NCI-H128 (cell line): ENCODE data around the gene MAP1B.

ENCODE experiments used
- DNase-seq: peaks from one replicate; lab custom pipeline; 2025; ENCODE audit not compliant: unreplicated experiment; lab: John Stamatoyannopoulos, UW

MAP1B gene

DNA sequence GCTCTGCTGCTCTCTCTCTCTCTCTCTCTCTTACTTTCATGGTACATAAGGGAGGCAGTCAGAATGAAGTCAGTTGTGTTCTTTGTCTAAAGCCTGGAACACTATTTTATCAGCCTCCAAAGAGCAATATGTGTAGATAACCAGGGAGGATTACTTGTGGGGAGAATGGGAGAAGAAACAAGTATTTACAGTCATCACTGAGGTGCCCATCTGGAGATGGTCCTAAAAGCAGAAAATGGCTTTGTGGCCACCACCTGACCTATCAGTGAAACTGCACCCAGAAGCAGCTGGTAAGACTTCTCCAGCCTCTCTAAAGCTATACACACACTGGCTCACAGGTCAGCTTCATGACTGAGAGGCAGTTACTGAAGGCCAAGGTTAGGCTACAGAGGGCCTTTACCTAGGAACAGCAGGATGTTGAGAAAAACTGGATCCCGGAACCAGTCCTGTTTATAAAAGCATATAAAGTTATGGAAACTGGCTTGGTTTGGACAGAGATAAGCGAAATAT is 137.6 kb downstream of the MAP1B start:
- DNase-seq, result no peak

GRCh38 chr5:72245546-72245945 is 138.3 kb downstream of the MAP1B start:
- DNase-seq, result no peak

- DNase-seq, result no peak
Measured at GRCh38 chr5:72245951-72246532, 138.8 kb downstream of the MAP1B start.

DNA sequence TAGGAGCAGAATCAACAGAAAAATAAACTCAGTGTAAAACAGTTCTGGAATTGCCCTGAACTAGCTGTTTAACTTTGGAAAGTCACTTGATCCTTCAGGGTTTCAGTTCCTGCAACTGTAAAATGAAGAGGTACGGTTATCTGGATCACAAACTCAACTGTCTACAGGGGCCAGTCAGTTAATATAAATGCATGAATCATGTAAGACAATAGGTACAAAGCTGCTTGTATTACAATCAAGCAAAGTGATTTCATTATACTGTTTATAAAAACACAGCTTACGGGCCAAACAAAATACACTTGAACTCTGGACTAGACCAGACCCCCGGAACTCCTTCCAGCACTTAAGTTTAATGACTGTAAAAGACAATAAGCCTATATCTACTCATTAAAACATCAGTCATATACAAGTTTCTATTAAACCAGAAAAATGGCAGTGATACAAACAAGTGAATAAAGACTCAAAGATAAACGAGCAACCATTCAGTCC is 139.7 kb downstream of the MAP1B start:
- DNase-seq, result no peak

GRCh38 chr5:72248410-72248981 is 141.2 kb downstream of the MAP1B start:
- DNase-seq, result no peak

DNA sequence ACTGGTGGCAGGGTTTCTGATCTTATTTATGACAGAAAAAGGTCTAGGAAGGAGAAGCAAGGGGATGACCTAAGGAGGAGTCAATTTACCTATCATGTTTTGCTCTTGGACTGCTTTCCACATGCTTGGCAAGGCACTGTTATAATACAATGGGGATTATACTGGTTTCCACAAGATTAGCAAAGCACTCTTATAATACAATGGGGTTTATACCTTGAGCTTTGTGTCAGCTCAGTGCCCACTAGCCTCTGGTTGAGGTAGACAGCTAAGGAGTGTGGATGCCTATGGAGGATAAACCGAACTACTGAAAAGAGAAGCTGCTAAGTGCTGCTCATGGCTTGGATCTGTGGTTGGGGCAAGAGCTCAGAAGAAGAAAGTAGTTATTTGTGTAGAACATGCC is 144.1 kb downstream of the MAP1B start:
- no peak for DNase-seq

DNA sequence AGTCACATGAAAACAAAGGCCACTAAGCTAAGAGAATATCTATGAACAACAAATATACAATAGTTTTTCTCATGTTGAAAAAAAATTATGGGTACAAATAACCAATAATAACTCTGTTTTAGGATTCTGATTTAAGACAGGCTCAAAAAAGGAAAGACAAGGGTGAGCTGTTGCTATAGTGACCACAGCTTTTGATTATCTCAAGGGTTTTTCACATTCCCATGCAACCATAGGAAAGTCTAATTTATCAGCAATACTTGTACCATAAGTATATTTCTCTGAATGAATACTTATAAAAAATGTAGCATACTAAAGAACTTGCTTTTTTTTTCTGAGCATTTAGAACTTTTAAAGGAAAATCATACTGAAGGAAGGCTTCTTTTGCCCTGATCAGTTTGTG is 144.7 kb downstream of the MAP1B start:
- DNase-seq, result no peak

DNA sequence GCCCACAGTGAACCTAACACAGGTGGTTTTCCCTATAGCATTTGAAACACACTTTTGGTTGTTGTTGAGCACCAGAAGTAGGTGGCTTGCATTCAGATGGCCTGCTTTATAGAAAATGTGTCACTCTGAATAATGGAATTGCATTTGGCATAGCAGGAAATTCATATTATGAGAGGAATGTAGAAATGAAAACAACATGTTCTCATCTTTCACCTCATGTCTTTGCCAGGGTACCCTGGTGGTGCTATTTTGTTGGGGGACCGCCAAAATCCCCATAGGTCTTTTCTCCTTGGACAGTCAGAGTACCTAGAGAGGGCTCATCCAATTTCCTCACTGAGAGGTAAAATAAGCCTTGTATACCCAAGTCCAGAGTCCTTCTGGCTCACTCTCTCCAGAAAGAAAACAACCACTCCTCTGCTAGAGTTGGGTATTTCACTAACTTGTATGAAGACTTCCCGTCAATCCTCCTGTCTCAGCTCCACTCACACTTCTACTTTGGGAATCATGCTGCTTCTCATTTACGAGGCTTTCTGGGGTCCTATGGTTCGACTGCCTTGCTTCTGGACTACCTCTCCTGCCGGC is 145.4 kb downstream of the MAP1B start:
- no peak for DNase-seq

GRCh38 chr5:72255237-72255636 is 148.0 kb downstream of the MAP1B start:
- no peak for DNase-seq

- no peak for DNase-seq
Measured at GRCh38 chr5:72255670-72256069, 148.4 kb downstream of the MAP1B start.

DNA sequence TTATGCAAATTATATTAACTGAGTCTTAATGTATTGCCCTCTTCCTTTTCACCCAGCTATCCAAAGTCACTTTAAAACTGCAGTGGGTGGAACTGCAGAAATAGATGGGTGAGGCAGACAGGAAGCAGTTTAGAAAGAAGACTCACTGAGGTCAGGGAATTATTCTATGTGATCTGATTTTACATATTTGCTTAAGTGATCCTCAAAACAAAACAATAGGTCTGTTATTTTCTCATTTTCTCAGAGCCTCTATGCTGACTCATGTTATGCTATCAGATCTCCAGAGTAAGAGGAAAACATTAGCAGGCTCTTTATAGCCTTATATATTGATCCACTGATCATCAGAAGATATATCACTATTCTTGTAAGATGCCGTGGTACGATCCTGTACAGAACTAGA is 149.3 kb downstream of the MAP1B start:
- DNase-seq, result no peak
